ENCODE data around the gene HID1. TPM values are rescaled to one million over a fixed set of nuclear protein-coding genes. Genes with fewer than 3 reads are reported as not detected.

Gene HID1
- total and polyA plus RNA-seq, 8 donors = 36.5 to 304 (median 82.2) TPM

DNA sequence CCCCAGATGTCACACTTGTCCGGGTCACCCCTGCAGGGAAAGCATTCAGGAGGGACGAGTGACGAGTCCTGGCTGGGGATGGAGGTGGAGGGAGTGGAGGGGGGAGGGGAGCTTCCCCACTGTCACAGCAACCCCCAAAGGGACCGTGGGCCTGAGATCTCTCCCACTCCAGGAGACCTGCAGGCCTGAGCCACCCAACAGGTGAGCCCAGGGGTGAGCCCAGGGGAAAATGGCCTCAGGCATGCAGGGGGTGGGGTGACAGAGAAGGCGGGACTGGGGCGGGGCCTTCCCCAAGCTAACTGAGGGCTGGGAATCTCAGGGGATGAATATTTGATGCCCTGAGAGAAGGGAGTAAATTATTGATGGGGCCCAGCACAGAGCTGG lies 51.9 kb downstream of the HID1 start:
- DNase-seq = no peak
- TF ChIP-seq POLR2AphosphoS5 (IDR thresholded peaks at IDR 0.05) = no peak
- no peak for TF ChIP-seq EP300 (IDR thresholded peaks at IDR 0.05)
- TF ChIP-seq POLR2A (IDR thresholded peaks at IDR 0.05) = no peak
- TF ChIP-seq, protein P1, sequence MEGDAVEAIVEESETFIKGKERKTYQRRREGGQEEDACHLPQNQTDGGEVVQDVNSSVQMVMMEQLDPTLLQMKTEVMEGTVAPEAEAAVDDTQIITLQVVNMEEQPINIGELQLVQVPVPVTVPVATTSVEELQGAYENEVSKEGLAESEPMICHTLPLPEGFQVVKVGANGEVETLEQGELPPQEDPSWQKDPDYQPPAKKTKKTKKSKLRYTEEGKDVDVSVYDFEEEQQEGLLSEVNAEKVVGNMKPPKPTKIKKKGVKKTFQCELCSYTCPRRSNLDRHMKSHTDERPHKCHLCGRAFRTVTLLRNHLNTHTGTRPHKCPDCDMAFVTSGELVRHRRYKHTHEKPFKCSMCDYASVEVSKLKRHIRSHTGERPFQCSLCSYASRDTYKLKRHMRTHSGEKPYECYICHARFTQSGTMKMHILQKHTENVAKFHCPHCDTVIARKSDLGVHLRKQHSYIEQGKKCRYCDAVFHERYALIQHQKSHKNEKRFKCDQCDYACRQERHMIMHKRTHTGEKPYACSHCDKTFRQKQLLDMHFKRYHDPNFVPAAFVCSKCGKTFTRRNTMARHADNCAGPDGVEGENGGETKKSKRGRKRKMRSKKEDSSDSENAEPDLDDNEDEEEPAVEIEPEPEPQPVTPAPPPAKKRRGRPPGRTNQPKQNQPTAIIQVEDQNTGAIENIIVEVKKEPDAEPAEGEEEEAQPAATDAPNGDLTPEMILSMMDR (IDR thresholded peaks at IDR 0.05) = no peak
- Histone ChIP-seq H3K9me3 (no peaks in the 10 kb centered on the region), H3K27me3 (peaks cover 22 to 97% (median 63%) of the 10 kb centered on the region in 3 donors), H3K4me3 (no peak overlapping the region), H3K27ac (no peak overlapping the region), H3K4me1 (peaks cover 22 to 27% (median 25%) of the 10 kb centered on the region in 4 donors), H3K36me3 (no peaks in the 10 kb centered on the region)
- intact Hi-C loops (cut with DNase I; ENCODE audit: low total_unique reads) = no loop called here
- 46 to 58% (median 56%) methylated on average over 6 of the region's 6 CpGs for WGBS, 5 donors

DNA sequence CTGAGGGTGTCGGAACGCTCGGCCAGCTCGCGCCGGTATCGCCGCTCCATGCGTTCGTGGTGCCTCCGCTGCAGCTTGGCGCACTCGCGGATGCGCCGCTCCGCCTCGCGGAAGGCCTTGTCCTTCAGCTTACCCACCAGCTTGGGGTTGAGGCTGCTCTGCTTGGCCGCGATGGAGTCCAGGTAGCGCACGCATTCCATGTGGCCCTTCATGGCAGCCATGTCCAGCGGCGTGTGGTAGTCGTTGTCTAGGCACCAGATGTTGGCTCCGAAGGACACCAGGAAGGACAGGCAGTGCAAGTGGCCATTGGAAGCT lies 52.3 kb downstream of the HID1 start:
- peaks cover 22 to 97% (median 59%) of the 10 kb centered on the region in 3 donors for H3K27me3 ChIP-seq
- H3K4me3 ChIP-seq = no peak overlapping the region
- H3K27ac ChIP-seq = no peak overlapping the region
- no peak for DNase-seq
- TF ChIP-seq, protein P1 (IDR thresholded peaks at IDR 0.05) = no peak
- TF ChIP-seq EP300 (IDR thresholded peaks at IDR 0.05) (no peak), POLR2A (IDR thresholded peaks at IDR 0.05) (no peak), POLR2AphosphoS5 (IDR thresholded peaks at IDR 0.05) (no peak)
- H3K36me3 ChIP-seq = no peaks in the 10 kb centered on the region
- no peaks in the 10 kb centered on the region for H3K9me3 ChIP-seq
- peaks cover 22 to 27% (median 25%) of the 10 kb centered on the region in 4 donors for H3K4me1 ChIP-seq
- 56 to 95% (median 79%) methylated on average over 22 to 27 of the region's 27 CpGs for WGBS, 5 donors
- intact Hi-C loops (cut with DNase I; ENCODE audit: low total_unique reads) = no loop called here

DNA sequence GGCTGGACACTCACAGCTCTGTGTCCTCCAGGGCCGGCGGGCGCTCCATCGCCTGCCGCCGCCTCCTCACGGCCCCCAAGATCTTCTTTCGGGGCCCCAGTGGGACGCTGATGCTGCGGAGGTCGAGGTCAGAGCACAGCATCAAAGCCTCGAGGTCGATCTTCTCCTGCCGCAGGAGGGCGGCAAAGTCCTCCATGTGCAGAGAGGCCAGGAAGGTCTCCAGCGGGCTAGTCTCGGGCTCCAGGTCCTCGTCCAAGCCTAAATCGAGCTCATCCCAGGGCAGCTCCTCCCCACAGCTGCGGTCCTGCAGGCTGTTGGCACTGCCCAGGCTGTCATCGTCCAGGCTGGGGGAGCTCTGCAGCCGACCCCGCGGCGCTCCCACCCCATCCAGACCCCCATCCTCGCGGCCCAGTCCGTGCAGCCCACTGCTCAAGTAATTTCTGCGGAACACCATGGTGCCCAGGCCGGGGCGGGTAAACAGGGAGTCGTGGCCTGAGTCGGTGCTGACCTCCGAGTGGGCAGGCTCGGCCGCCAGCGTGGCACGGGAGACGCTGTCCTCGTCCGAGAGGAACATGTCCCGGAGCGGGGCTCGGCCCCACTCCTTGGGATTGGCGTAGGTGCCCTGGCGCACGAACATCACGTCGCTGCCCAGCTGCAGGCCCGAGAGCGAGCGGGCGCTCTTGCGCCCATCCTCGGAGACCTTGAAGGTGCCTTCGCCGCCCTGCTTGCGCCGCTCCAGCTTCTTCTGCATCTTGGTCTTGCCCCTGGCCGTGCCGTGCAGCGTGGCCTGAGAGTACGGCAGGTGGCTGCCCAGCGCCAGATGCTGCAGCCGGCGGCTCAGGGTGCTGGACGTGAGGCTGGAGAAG lies 52.9 kb downstream of the HID1 start:
- H3K4me1 ChIP-seq = peaks cover 21 to 25% (median 22%) of the 10 kb centered on the region in 4 donors
- peaks cover 22 to 97% (median 54%) of the 10 kb centered on the region in 3 donors for H3K27me3 ChIP-seq
- no peak overlapping the region for H3K4me3 ChIP-seq
- TF ChIP-seq POLR2A (IDR thresholded peaks at IDR 0.05) = no peak
- 58 to 73% (median 65%) methylated on average over 37 to 67 of the region's 67 CpGs for WGBS, 5 donors
- DNase-seq = peak; percentile 33 to 40
- no peaks in the 10 kb centered on the region for H3K36me3 ChIP-seq
- intact Hi-C loops (cut with DNase I; ENCODE audit: low total_unique reads) = no loop called here
- H3K27ac ChIP-seq = no peak overlapping the region
- no peaks in the 10 kb centered on the region for H3K9me3 ChIP-seq

DNA sequence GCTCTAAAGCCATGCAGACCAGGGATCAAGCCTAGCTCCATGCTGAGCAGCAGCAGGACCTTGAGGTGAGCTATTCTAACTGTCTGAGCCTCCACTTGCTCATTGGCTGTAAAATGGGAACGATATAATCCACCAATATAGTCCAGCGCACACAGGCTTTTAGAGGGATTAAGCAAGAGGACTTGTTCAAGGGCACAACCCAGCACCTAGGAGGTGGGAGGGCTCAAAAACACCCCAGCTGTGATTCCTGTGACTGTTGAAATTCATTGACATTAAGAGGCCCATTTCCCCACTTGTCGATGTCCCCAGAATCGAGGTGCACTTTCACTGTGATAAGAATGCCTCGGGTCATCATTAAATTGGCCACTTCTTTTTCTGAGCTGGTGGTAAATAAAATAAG lies 53.7 kb downstream of the HID1 start:
- Histone ChIP-seq H3K27me3 (peaks cover 14 to 89% (median 46%) of the 10 kb centered on the region in 3 donors), H3K4me1 (peaks cover 13 to 17% (median 15%) of the 10 kb centered on the region in 4 donors), H3K36me3 (no peaks in the 10 kb centered on the region), H3K4me3 (no peak overlapping the region), H3K27ac (no peak overlapping the region), H3K9me3 (no peaks in the 10 kb centered on the region)
- TF ChIP-seq, protein P1 (IDR thresholded peaks at IDR 0.05) = no peak
- TF ChIP-seq POLR2A (IDR thresholded peaks at IDR 0.05) = no peak
- TF ChIP-seq POLR2AphosphoS5 (IDR thresholded peaks at IDR 0.05) = no peak
- intact Hi-C loops (cut with DNase I; ENCODE audit: low total_unique reads) = no loop called here
- 80 to 92% (median 83%) methylated on average over 5 of the region's 5 CpGs for WGBS, 5 donors
- no peak for DNase-seq

DNA sequence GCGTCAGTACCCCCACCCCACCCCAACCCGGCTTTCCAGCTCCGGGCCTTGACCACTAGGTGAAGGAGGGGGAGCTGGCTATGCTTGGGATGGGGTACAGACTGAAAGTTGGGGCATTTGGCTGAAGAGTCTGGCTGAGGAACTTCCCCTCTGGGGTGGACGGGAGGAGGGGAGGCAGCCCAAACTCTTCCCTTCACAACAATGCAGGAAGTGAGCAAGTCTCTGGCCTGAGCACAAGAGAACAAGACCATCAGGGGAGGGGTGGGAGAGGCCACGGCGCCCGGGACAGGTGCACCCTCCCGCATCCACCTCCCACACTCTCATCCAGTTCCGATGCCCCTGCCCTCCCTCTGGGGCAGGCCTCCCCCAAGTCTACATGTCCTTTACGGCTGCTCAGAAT lies 55.1 kb downstream of the HID1 start:
- Histone ChIP-seq H3K27me3 (peaks cover 0 to 75% (median 31%) of the 10 kb centered on the region in 3 donors), H3K4me3 (no peak overlapping the region)
- WGBS, 5 donors = 66 to 81% (median 71%) methylated on average over 8 to 10 of the region's 10 CpGs

More for the DNA sequence above, 55.1 kb downstream of the HID1 start:
- TF ChIP-seq, protein P1 (IDR thresholded peaks at IDR 0.05) = no peak
- TF ChIP-seq EP300 (IDR thresholded peaks at IDR 0.05) = no peak
- peaks cover 0 to 3% (median under 1%) of the 10 kb centered on the region in 4 donors for H3K4me1 ChIP-seq
- H3K27ac ChIP-seq = no peak overlapping the region
- no peak for DNase-seq
- no peaks in the 10 kb centered on the region for H3K9me3 ChIP-seq
- no peaks in the 10 kb centered on the region for H3K36me3 ChIP-seq
- intact Hi-C loops (cut with DNase I; ENCODE audit: low total_unique reads) = no loop called here
